HEK293T (cell line): Measurements from ENCODE around the gene ABHD17A.
"Not testable (repeated sequence)": the region's sequence is repeated elsewhere in the genome, so short reads cannot be mapped to it uniquely, and the experiment has no call there.

ENCODE experiments used
- CTCF ChIA-PET: fragments of 350-600 bp; formaldehyde crosslinking; extraction: SDS; loops from one replicate; lab custom pipeline; 2021; ENCODE audit warnings: antibody characterized with exemption, inconsistent platforms; lab: Yijun Ruan, JAX
- POLR2A ChIA-PET: fragments of 350-600 bp; formaldehyde crosslinking; extraction: SDS; loops from one replicate; lab custom pipeline; 2020; ENCODE audit warnings: antibody characterized with exemption, inconsistent platforms; lab: Yijun Ruan, JAX
- DNase-seq: peaks from one replicate; pipeline ENCODE4 v3.0.0; 2012; ENCODE audit warnings: mixed read lengths; ENCODE audit errors: extremely low spot score
- ARNT ChIP-seq: fragments of 450-650 bp; IDR thresholded peaks from 2 replicates; pipeline ENCODE4 v1.6.1; 2017; ENCODE audit warnings: mild to moderate bottlenecking
- BHLHE40 ChIP-seq: fragments of 450-650 bp; IDR thresholded peaks from 2 replicates; pipeline ENCODE4 v1.6.1; 2016; ENCODE audit warnings: mild to moderate bottlenecking, moderate library complexity, borderline replicate concordance
- CTBP1 ChIP-seq: fragments of 450-650 bp; IDR thresholded peaks from 2 replicates; pipeline ENCODE4 v1.6.1; 2016; ENCODE audit warnings: borderline replicate concordance
- ELF4 ChIP-seq: fragments of 450-650 bp; IDR thresholded peaks from 2 replicates; pipeline ENCODE4 v1.6.1; 2017; ENCODE audit warnings: antibody characterized with exemption
- FOXA1 ChIP-seq: fragments of 450-650 bp; IDR thresholded peaks from 2 replicates; pipeline ENCODE4 v1.6.1; 2016; ENCODE audit warnings: mild to moderate bottlenecking
- FOXK2 ChIP-seq: fragments of 450-650 bp; IDR thresholded peaks from 2 replicates; pipeline ENCODE4 v1.6.1; 2016; ENCODE audit warnings: mild to moderate bottlenecking
- FOXM1 ChIP-seq: fragments of 450-650 bp; IDR thresholded peaks from 2 replicates; pipeline ENCODE4 v1.6.1; 2017; ENCODE audit warnings: mild to moderate bottlenecking, borderline replicate concordance
- HDGF ChIP-seq: fragments of 450-650 bp; IDR thresholded peaks from 2 replicates; pipeline ENCODE4 v1.6.1; 2017; ENCODE audit warnings: antibody characterized with exemption, borderline replicate concordance
- L3MBTL2 ChIP-seq: fragments of 450-650 bp; conservative IDR thresholded peaks from 2 replicates; pipeline ENCODE4 v1.6.1; 2016; ENCODE audit warnings: mild to moderate bottlenecking
- LEF1 ChIP-seq: fragments of 450-650 bp; IDR thresholded peaks from 2 replicates; pipeline ENCODE4 v1.6.1; 2017; ENCODE audit warnings: mild to moderate bottlenecking, borderline replicate concordance
- NFRKB ChIP-seq: fragments of 450-650 bp; IDR thresholded peaks from 2 replicates; pipeline ENCODE4 v1.6.1; 2016; ENCODE audit warnings: mild to moderate bottlenecking, moderate library complexity
- PKNOX1 ChIP-seq: fragments of 450-650 bp; IDR thresholded peaks from 2 replicates; pipeline ENCODE4 v1.6.1; 2016
- SP1 ChIP-seq: fragments of 450-650 bp; IDR thresholded peaks from 2 replicates; pipeline ENCODE4 v1.6.1; 2017
- SUZ12 ChIP-seq: fragments of 450-650 bp; IDR thresholded peaks from 2 replicates; pipeline ENCODE4 v1.6.1; 2016; ENCODE audit warnings: mild to moderate bottlenecking
- TARDBP ChIP-seq: fragments of 450-650 bp; IDR thresholded peaks from 2 replicates; pipeline ENCODE4 v1.6.1; 2016
- ZNF384 ChIP-seq: fragments of 450-650 bp; IDR thresholded peaks from 2 replicates; pipeline ENCODE4 v1.6.1; 2016

The ABHD17A gene

GRCh38 chr19:1885398-1886119, at the start of gene ABHD17A:
ABHD17A (minus strand) TSS chr19:1885496; CDS start chr19:1881566, 3,930 bp downstream.
- POLR2A ChIA-PET, result interaction anchor here (1.2 to 1.5 kb wide), 2 partner anchors 9 to 20 kb away, joined by 5 to 15 read pairs; partner anchors contain the start of genes ADAT3 and SCAMP4
- peak; percentile 97 for DNase-seq
- CTCF ChIA-PET, result not testable (repeated sequence)

GRCh38 chr19:1933942-1934341, 48.6 kb upstream of the ABHD17A start:
- no peak for DNase-seq
- ChIA-PET CTCF (no interaction called here), POLR2A (no interaction called here)
- TF ChIP-seq CTBP1 (no peak), NFRKB (no peak), TARDBP (0 out of 2 replicates have a peak, but pooled peaks have one; percentile 39)

GRCh38 chr19:1933244-1933643, 47.9 kb upstream of the ABHD17A start:
- no peak for TF ChIP-seq ZNF384
- no peak for TF ChIP-seq L3MBTL2
- no peak for TF ChIP-seq FOXM1
- TF ChIP-seq NFRKB, result no peak
- TF ChIP-seq LEF1, result no peak
- no peak for TF ChIP-seq SUZ12
- TF ChIP-seq ELF4, result no peak
- no peak for TF ChIP-seq PKNOX1
- TF ChIP-seq TARDBP, result no peak
- TF ChIP-seq HDGF, result no peak
- no peak for TF ChIP-seq BHLHE40
- no peak for TF ChIP-seq CTBP1
- TF ChIP-seq ARNT, result no peak
- TF ChIP-seq FOXK2, result no peak
- no peak for TF ChIP-seq FOXA1
- TF ChIP-seq SP1, result no peak
- POLR2A ChIA-PET, result no interaction called here
- DNase-seq, result no peak
- CTCF ChIA-PET, result no interaction called here

GRCh38 chr19:1932395-1932794, 47.1 kb upstream of the ABHD17A start:
- CTCF ChIA-PET, result no interaction called here
- no peak for DNase-seq
- TF ChIP-seq FOXA1, result no peak
- TF ChIP-seq CTBP1, result no peak
- no peak for TF ChIP-seq FOXM1
- TF ChIP-seq SP1, result no peak
- no peak for TF ChIP-seq PKNOX1
- no peak for TF ChIP-seq L3MBTL2
- no peak for TF ChIP-seq TARDBP
- no peak for TF ChIP-seq NFRKB
- TF ChIP-seq HDGF, result no peak
- no peak for TF ChIP-seq BHLHE40
- no peak for TF ChIP-seq SUZ12
- no peak for TF ChIP-seq FOXK2
- TF ChIP-seq ELF4, result no peak
- POLR2A ChIA-PET, result no interaction called here

- POLR2A ChIA-PET, result no interaction called here
- DNase-seq, result no peak
- CTCF ChIA-PET, result no interaction called here
- TF ChIP-seq FOXK2 (no peak), SUZ12 (no peak), ARNT (no peak), BHLHE40 (no peak), HDGF (no peak), CTBP1 (no peak), ELF4 (no peak), FOXA1 (no peak), SP1 (no peak), TARDBP (no peak), L3MBTL2 (no peak), NFRKB (no peak), LEF1 (no peak), FOXM1 (no peak), PKNOX1 (no peak), ZNF384 (no peak)
Observed at GRCh38 chr19:1931445-1931844, 46.1 kb upstream of the ABHD17A start.

GRCh38 chr19:1929021-1929742, 43.9 kb upstream of the ABHD17A start:
- DNase-seq, result peak; percentile 88
- CTCF ChIA-PET, result interaction anchor here (0.6 to 0.9 kb wide), 3 partner anchors 71 to 144 kb away, joined by 3 to 4 read pairs (median 3); no protein-coding TSS in a partner anchor
- POLR2A ChIA-PET, result no interaction called here
- TF ChIP-seq LEF1 (no peak), PKNOX1 (no peak), ZNF384 (peak; percentile 88), L3MBTL2 (no peak), SP1 (no peak), FOXM1 (no peak), FOXA1 (no peak), ARNT (no peak)
